Endometrial microvascular endothelial cells (primary cell): ENCODE data around the gene EPN2. TPM values are rescaled to one million over a fixed set of nuclear protein-coding genes. Genes with fewer than 3 reads are reported as not detected.

Source experiments
- in situ Hi-C: cut with HindIII; loops from 2 replicates; pipeline ENCODE4 v1.10.0; 2017; ENCODE audit warnings: low sequenced_read_pairs, low pct_unique_long_range_greater_than_20kb; ENCODE audit errors: inconsistent ontology term
- total RNA-seq: library from RNA; depleted of rRNA; stranded (reverse); fragments of >200 nt; gene quantifications from one replicate; pipeline ENCODE4 v1.2.3, GENCODE V29; 2015; ENCODE audit errors: inconsistent ontology term

Gene EPN2
- total RNA-seq, 1 donor from 2014 or later: 19.8 TPM

- in situ Hi-C loops: loop anchor here (25.0 kb wide), 1 partner anchor 93 kb away; no protein-coding TSS in a partner anchor
These were observed 132.1 kb downstream of the EPN2 start for GRCh38 chr17:19369107-19369778.

GRCh38 chr17:19369846-19370492, 132.8 kb downstream of the EPN2 start:
- in situ Hi-C loops: loop anchor here (25.0 kb wide), 1 partner anchor 92 kb away; no protein-coding TSS in a partner anchor

- in situ Hi-C loops: loop anchor here (25.0 kb wide), 1 partner anchor 92 kb away; no protein-coding TSS in a partner anchor
These were observed 133.4 kb downstream of the EPN2 start for GRCh38 chr17:19370493-19370960.

GRCh38 chr17:19371259-19372010, 134.3 kb downstream of the EPN2 start:
- in situ Hi-C loops: loop anchor here (25.0 kb wide), 1 partner anchor 91 kb away; no protein-coding TSS in a partner anchor

GRCh38 chr17:19372011-19372370, 134.8 kb downstream of the EPN2 start:
- in situ Hi-C loops: loop anchor here (25.0 kb wide), 1 partner anchor 90 kb away; no protein-coding TSS in a partner anchor

- in situ Hi-C loops: loop anchor here (25.0 kb wide), 1 partner anchor 90 kb away; no protein-coding TSS in a partner anchor
These were observed 135.3 kb downstream of the EPN2 start for GRCh38 chr17:19372439-19372838.

GRCh38 chr17:19372866-19373504, 135.8 kb downstream of the EPN2 start:
- in situ Hi-C loops: loop anchor here (25.0 kb wide), 1 partner anchor 89 kb away; no protein-coding TSS in a partner anchor

- in situ Hi-C loops: loop anchor here (25.0 kb wide), 1 partner anchor 88 kb away; no protein-coding TSS in a partner anchor
These were observed 137.0 kb downstream of the EPN2 start for GRCh38 chr17:19374136-19374535.

GRCh38 chr17:19375732-19376131, 138.6 kb downstream of the EPN2 start:
- in situ Hi-C loops: no loop called here

- in situ Hi-C loops: no loop called here
These were observed 139.6 kb downstream of the EPN2 start for GRCh38 chr17:19376811-19377210.

DNA sequence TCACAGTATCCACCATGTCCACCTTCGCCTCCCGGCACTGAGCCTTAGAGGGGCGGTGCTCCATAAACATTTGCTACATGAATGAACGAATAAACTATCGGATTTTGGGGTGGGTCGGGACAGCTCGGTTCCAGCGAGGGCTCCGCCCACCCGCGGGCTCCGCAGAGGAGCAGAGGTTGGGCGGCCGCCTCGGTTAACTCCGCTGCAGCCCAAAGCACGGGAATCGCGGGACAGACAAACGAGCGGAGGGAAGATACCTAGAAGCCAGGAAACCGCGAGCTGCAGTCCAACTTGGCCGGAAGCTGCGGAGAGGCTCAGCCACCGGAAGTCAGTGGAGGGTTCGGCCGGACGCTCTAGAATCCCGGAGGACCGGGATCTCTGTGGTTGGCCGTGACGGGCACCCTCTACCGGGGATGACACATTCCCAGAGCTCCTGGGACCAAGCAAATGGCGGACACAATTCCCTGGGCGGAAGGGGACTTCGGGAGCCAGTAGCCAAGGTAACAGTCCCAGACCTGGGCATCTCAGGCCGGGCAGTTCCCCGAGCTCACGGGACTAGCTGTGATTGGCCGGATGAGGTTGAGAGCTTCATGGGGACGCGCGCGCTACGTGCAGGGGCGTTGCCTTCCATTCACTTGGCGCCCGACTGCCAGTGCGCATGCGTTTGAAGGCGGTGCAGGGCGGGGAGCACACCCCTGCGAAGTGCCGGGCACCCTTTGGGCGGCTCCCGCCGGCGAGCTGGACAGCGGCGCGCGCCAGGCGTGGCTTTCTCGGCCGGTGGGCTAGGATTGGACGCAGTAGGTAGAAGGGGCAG, 140.6 kb downstream of the EPN2 start:
- in situ Hi-C loops: no loop called here

- in situ Hi-C loops: no loop called here
These were observed 141.5 kb downstream of the EPN2 start, which contains the start of gene MAPK7 for GRCh38 chr17:19378416-19379360. Gene MAPK7 (plus strand): TSS chr17:19378498. CDS start chr17:19378901, 403 bp downstream.

- in situ Hi-C loops: no loop called here
These were observed 142.3 kb downstream of the EPN2 start for GRCh38 chr17:19379361-19380065.

DNA sequence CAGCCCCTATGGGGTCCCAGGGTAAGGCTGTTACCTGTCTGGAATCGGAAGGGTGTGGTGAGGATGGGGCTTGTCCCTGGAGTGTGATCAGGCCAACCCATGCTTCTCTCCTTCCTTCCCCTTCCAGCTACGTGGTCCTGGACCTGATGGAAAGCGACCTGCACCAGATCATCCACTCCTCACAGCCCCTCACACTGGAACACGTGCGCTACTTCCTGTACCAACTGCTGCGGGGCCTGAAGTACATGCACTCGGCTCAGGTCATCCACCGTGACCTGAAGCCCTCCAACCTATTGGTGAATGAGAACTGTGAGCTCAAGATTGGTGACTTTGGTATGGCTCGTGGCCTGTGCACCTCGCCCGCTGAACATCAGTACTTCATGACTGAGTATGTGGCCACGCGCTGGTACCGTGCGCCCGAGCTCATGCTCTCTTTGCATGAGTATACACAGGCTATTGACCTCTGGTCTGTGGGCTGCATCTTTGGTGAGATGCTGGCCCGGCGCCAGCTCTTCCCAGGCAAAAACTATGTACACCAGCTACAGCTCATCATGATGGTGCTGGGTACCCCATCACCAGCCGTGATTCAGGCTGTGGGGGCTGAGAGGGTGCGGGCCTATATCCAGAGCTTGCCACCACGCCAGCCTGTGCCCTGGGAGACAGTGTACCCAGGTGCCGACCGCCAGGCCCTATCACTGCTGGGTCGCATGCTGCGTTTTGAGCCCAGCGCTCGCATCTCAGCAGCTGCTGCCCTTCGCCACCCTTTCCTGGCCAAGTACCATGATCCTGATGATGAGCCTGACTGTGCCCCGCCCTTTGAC, 143.5 kb downstream of the EPN2 start:
- in situ Hi-C loops: no loop called here

- in situ Hi-C loops: no loop called here
These were observed 144.2 kb downstream of the EPN2 start for GRCh38 chr17:19381361-19381740.
